Nephron progenitor cell (in vitro differentiated cells): ENCODE results near the gene CSNK2B.

Source experiments
- DNase-seq: peaks from one replicate; pipeline ENCODE4 v3.0.0; 2021
- H3K27ac Mint-ChIP-seq: 2 replicates; pipeline ENCODE4 v1.8.0; 2021; ENCODE audit warnings: mild to moderate bottlenecking, moderate library complexity, mixed read lengths
- H3K27me3 Mint-ChIP-seq: 2 replicates; pipeline ENCODE4 v1.8.0; 2021; ENCODE audit warnings: mild to moderate bottlenecking, low read depth, mixed read lengths; ENCODE audit not compliant: poor library complexity
- H3K36me3 Mint-ChIP-seq: 2 replicates; pipeline ENCODE4 v1.8.0; 2021; ENCODE audit warnings: low read depth, mixed read lengths
- H3K4me1 Mint-ChIP-seq: 2 replicates; pipeline ENCODE4 v1.8.0; 2021; ENCODE audit warnings: mixed read lengths
- H3K4me3 Mint-ChIP-seq: 2 replicates; pipeline ENCODE4 v1.8.0; 2021; ENCODE audit warnings: mild to moderate bottlenecking, moderate library complexity, mixed read lengths
- H3K9me3 Mint-ChIP-seq: 2 replicates; pipeline ENCODE4 v1.8.0; 2021; ENCODE audit warnings: mild to moderate bottlenecking, moderate library complexity, mixed read lengths
- CTCF ChIP-seq: fragments of 200-600 bp; sonication (generic); IDR thresholded peaks from 2 replicates; pipeline ENCODE4 v1.5.0; 2021; ENCODE audit warnings: antibody characterized with exemption

Gene CSNK2B

DNA sequence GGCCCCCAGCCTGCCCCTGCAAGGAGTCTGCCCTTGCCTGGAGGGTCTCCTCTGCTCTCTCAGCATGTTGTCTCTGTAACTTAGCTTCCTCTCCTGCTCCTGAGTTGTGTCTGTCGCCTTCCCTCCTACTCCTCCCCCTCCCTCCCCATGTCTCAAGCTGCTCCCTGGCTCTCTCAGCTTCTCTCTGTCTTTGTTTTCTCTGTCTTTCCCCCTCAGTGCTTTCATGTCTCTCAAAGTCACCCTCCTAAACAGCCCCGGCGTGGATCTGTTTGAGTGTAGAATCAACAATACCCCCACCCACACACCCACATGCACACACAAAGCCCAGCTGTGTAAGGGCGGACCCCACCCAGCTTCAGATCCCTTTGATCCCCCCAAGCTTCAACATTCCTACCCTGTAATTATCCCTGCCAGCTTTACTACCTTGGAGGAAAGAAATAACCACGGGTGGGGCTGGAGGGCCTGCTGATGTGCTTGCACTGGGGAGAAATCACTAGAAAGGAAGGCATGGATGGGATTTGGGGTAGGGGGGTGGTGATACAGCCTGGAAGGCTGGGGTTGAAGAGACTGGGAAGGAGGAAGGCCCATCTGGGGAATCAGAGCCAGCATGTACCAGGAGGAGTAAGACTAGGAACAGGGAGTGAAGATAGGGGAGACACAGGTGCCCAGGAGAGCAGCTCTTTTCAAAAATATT is 48.3 kb downstream of the CSNK2B start:
- TF ChIP-seq CTCF, result no peak
- DNase-seq, result peak; percentile 23
- H3K9me3 Mint-ChIP-seq, result no peaks in the 10 kb centered on the region
- H3K27me3 Mint-ChIP-seq, result no peaks in the 10 kb centered on the region
- H3K4me1 Mint-ChIP-seq, result peaks cover 76% of the 10 kb centered on the region
- peak overlapping the region; percentile 68 for H3K4me3 Mint-ChIP-seq
- H3K36me3 Mint-ChIP-seq, result no peaks in the 10 kb centered on the region
- H3K27ac Mint-ChIP-seq, result peak overlapping the region; percentile 98

DNA sequence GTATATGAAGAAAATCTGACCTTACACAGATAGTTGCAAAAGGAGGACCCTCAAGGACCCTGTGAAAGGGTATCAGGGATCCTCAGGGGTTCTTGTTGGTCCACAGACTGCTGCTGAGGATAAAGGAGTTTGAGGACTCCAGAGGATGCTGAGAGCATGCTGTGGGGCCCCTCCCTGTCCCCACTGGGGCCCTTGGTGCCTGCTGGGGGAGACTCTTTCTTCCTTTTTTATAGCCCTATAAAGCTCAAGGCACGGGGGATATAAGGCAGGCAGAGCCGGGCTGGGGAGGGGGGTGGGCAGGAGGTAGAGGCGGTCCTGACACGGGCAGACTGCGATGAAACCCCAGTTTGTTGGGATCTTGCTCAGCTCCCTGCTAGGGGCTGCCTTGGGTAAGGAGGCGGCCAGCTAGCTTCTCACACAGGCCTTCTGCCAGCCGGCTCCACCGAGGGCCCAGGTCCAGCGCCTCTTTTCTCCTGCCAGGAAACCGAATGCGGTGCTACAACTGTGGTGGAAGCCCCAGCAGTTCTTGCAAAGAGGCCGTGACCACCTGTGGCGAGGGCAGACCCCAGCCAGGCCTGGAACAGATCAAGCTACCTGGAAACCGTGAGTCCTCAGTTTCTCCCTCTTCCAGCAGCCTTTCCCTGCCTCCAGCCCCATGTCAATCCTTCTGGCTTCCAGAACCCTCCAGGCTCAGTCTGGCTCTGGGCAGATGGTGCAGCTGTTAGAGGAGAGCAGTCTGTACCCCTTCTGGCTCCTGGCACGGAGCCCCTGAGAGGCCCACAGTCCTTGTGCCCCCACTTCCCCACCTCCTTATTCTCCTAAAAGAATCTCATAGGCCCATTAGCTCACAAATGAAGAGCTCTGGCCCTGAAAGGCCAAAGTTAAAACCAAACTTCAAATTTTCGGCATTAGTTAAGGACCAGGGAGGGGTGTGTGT is 49.4 kb downstream of the CSNK2B start, which contains the start of gene LY6G6D:
Gene LY6G6D (plus strand): TSS at position 327 of the 937 bp plus-strand sequence. CDS start 8 bp downstream, at position 335.
- H3K4me3 Mint-ChIP-seq, result peak within 1 kb of the TSS; percentile 68
- H3K27ac Mint-ChIP-seq, result peak within 1 kb of the TSS; percentile 98
- H3K4me1 Mint-ChIP-seq, result peaks cover 74% of the 10 kb centered on the region

DNA sequence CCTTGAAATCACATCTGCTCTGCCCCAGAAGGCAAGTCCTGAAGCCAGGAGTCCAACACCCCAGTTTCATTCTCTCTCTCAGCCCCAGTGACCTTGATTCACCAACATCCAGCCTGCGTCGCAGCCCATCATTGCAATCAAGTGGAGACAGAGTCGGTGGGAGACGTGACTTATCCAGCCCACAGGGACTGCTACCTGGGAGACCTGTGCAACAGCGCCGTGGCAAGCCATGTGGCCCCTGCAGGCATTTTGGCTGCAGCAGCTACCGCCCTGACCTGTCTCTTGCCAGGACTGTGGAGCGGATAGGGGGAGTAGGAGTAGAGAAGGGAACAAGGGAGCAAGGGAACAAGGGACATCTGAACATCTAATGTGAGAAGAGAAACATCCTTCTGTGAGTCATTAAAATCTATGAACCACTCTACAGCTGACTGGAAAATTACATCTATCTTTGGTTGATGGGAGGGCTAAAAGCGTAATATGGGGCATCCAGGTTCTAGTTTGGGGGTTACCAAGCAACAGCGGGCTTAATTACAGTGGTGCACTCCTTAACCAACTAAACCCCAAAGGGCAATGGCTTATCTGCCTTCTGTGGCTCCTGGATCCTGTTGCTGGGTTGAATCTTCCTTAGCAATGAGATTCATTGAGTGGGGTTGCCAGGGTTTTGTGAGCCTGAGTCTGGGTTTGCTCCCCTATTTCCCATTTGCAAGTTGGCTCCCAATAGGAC is 51.8 kb downstream of the CSNK2B start:
- Mint-ChIP-seq H3K27ac (no peak overlapping the region), H3K4me1 (peaks cover 51% of the 10 kb centered on the region), H3K36me3 (no peaks in the 10 kb centered on the region), H3K4me3 (no peak overlapping the region), H3K27me3 (no peaks in the 10 kb centered on the region), H3K9me3 (no peaks in the 10 kb centered on the region)
- TF ChIP-seq CTCF, result no peak
- peak; percentile 29 for DNase-seq

More for the DNA sequence above, 49.4 kb downstream of the CSNK2B start, which contains the start of gene LY6G6D:
- no peak for TF ChIP-seq CTCF
- no peaks in the 10 kb centered on the region for H3K36me3 Mint-ChIP-seq
- H3K9me3 Mint-ChIP-seq, result no peaks in the 10 kb centered on the region
- DNase-seq, result peak; percentile 17
- no peaks in the 10 kb centered on the region for H3K27me3 Mint-ChIP-seq

- no peak overlapping the region for H3K27ac Mint-ChIP-seq
- no peaks in the 10 kb centered on the region for H3K9me3 Mint-ChIP-seq
- DNase-seq, result no peak
- no peak for TF ChIP-seq CTCF
- H3K4me3 Mint-ChIP-seq, result no peak overlapping the region
- H3K36me3 Mint-ChIP-seq, result no peaks in the 10 kb centered on the region
- peaks cover 45% of the 10 kb centered on the region for H3K4me1 Mint-ChIP-seq
- no peaks in the 10 kb centered on the region for H3K27me3 Mint-ChIP-seq
Measured at GRCh38 chr6:31718265-31718664, 52.4 kb downstream of the CSNK2B start.

- Mint-ChIP-seq H3K9me3 (no peaks in the 10 kb centered on the region), H3K4me1 (peaks cover 40% of the 10 kb centered on the region), H3K4me3 (no peak overlapping the region), H3K27ac (peak overlapping the region; percentile 3), H3K36me3 (peaks cover 2% of the 10 kb centered on the region), H3K27me3 (no peaks in the 10 kb centered on the region)
- DNase-seq, result no peak
- no peak for TF ChIP-seq CTCF
Measured at GRCh38 chr6:31719001-31719400, 53.1 kb downstream of the CSNK2B start.
